T-helper 17 cell (primary cell): ENCODE results near the gene SRGAP3. TPM values are rescaled to one million over a fixed set of nuclear protein-coding genes. Genes with fewer than 3 reads are reported as not detected.

Experiments
- ATAC-seq: fragments of 150-1000 bp; cut with Tn5 transposase; 2 replicates; pipeline ENCODE4 v1.10.0; 2021; ENCODE audit warnings: mild to moderate bottlenecking, moderate library complexity
- DNase-seq, 3 donors: peaks; one replicate each; pipeline versions ENCODE4 v3.0.0 to v3.0.0-alpha.2; 2020 to 2021
- H3K9me3 ChIP-seq: one replicate; pipeline ENCODE4 v1.7.0; 2013; ENCODE audit warnings: low read length, mild to moderate bottlenecking; ENCODE audit not compliant: control insufficient read depth, poor library complexity, severe bottlenecking
- H3K27ac Mint-ChIP-seq: one replicate; pipeline ENCODE4 v1.8.0; 2022; ENCODE audit warnings: mild to moderate bottlenecking, moderate library complexity, mixed read lengths
- H3K27me3 Mint-ChIP-seq: one replicate; pipeline ENCODE4 v1.8.0; 2022; ENCODE audit warnings: mixed read lengths
- H3K36me3 Mint-ChIP-seq: one replicate; pipeline ENCODE4 v1.8.0; 2022; ENCODE audit warnings: low read depth, mixed read lengths
- H3K4me1 Mint-ChIP-seq: one replicate; pipeline ENCODE4 v1.8.0; 2022; ENCODE audit warnings: mild to moderate bottlenecking, mixed read lengths
- H3K4me3 Mint-ChIP-seq: one replicate; pipeline ENCODE4 v1.8.0; 2022; ENCODE audit warnings: mild to moderate bottlenecking, moderate library complexity, mixed read lengths
- total RNA-seq, 4 donors: library from RNA in 2 of 4; stranded (reverse) in 2 of 4; gene quantifications; one replicate each; pipeline ENCODE4 v1.2.3 and lab custom pipeline; 2022 to 2026

Gene SRGAP3
- total RNA-seq, 2 donors from 2014 or later: 1.8 to 2.2 TPM

DNA sequence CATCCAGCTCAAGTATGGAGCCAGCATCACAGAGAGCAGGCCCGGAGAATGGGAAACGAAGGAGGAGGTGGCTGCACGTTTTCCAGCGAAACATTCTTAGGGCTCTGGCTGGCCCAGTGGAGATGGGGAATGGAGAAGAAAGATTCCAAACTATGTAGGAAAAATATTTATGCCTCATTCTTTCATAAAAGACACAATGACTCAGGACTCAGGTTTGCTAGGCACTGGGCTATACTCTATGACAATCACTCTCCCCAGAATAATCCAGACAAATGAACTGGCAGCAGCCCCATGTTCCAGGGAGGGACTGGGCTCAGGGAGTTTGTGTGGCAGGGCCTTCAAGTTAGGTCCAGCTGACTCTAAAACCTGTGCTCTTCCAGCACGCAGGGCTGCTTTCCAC lies 175.4 kb downstream of the SRGAP3 start:
- no peak for ATAC-seq
- Mint-ChIP-seq H3K4me1 (peaks cover 3% of the 10 kb centered on the region), H3K27ac (no peak overlapping the region), H3K27me3 (peaks cover 15% of the 10 kb centered on the region), H3K4me3 (no peak overlapping the region), H3K36me3 (peaks cover 3% of the 10 kb centered on the region)
- no peak for DNase-seq
- no peaks in the 10 kb centered on the region for H3K9me3 ChIP-seq

DNA sequence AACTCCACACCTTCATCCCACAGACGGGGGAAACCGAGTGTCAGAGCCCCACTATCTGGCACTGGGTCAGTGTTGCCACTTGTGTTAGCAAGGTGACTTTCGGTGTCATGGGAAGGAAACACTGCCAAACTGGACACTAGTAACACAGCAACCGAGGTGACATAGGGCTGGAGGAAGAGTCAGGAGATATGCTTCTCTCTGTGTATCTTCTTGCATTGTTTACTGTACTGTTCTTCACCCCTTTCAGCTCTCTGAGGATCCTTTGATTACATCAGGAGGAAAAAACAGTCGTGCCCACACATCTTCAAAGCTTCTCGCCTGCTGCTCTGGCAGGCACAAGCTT lies 176.8 kb downstream of the SRGAP3 start:
- DNase-seq: no peak
- H3K9me3 ChIP-seq: no peaks in the 10 kb centered on the region
- Mint-ChIP-seq H3K36me3 (peaks cover 3% of the 10 kb centered on the region), H3K27ac (no peak overlapping the region), H3K27me3 (peaks cover 15% of the 10 kb centered on the region), H3K4me3 (no peak overlapping the region), H3K4me1 (peaks cover 3% of the 10 kb centered on the region)
- ATAC-seq: no peak

DNA sequence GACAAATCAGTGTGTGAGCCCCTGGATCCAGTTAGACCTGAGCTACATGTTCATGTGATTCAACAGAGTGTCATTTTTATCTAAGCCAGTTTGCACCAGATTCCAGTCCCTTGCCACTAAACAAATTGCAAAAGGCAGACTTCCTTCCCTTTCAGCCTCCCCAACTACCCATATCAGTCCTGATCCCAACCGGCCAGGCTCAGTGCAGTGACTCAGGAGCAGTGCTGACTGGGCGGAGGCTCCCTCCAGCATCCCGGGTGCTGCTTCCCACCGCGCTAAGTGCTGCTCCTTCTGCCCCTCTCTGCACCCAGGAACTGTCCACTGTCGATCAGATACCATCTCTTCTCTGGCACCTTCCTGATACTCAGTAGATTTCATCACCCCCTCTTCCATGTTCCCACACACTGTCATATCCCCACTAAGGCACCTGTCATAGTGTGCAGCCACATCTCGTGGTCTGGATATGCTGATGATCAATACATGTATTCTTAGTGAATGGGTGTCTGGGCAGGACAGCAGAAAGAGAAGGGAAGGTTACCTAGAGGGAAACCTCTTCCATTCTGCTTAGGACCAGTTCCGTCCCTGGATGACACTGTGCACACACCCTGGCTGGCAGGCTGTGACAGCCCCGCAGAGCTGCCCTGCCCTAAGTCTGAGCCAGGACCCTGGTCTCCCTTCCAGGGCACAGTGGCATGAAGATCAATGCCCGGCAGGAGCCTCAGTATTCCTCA lies 177.3 kb downstream of the SRGAP3 start:
- H3K9me3 ChIP-seq: no peaks in the 10 kb centered on the region
- H3K4me3 Mint-ChIP-seq: no peak overlapping the region
- no peak overlapping the region for H3K27ac Mint-ChIP-seq
- DNase-seq (no peak), ATAC-seq (no peak)
- H3K4me1 Mint-ChIP-seq: peaks cover 3% of the 10 kb centered on the region
- peaks cover 3% of the 10 kb centered on the region for H3K36me3 Mint-ChIP-seq
- H3K27me3 Mint-ChIP-seq: peaks cover 15% of the 10 kb centered on the region

DNA sequence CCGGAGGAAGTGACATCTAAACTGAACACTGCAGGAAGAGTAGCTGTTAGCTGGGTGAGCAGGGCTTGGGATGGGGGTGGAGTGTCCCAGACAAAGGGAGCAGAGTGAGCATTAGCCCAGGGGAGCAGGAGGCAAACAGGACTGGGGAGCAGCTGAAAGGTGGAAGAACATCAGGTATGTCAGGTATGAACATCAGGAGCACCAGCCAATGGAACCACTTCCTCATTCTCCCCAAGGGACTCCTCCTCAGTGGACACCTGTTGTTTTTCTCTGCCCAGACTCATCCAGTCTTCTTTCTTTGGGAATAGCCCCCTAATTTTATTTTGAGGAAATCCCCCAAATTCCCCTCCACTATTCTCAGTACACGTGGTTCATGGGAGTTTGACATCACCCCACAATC lies 178.5 kb downstream of the SRGAP3 start:
- Mint-ChIP-seq H3K4me3 (no peak overlapping the region), H3K27ac (no peak overlapping the region), H3K27me3 (peaks cover 20% of the 10 kb centered on the region), H3K4me1 (peaks cover 3% of the 10 kb centered on the region), H3K36me3 (peaks cover 3% of the 10 kb centered on the region)
- DNase-seq: no peak
- ATAC-seq: no peak
- no peaks in the 10 kb centered on the region for H3K9me3 ChIP-seq

DNA sequence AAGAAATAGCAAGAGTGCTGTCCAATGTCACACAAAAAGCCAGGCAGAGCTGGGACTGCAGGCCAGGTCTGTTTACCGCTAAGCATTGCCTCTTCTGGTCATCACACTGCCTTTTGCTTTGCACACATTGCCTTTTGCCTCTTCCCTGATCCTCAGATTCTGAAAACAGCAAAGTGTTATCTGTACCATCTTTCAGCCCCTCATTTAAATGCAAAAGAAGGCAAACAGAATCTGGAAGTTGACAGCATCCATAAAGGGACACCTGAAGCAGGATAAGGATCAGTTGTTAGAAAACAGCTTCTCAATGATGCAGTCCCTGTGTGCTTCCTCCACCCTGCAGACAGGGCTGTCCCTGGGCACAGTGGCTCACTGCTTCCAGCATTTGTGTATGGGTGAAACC lies 179.5 kb downstream of the SRGAP3 start:
- no peak for ATAC-seq
- Mint-ChIP-seq H3K27ac (no peak overlapping the region), H3K4me1 (peaks cover 3% of the 10 kb centered on the region), H3K36me3 (peaks cover 3% of the 10 kb centered on the region), H3K27me3 (peaks cover 22% of the 10 kb centered on the region), H3K4me3 (no peak overlapping the region)
- no peaks in the 10 kb centered on the region for H3K9me3 ChIP-seq
- no peak for DNase-seq

DNA sequence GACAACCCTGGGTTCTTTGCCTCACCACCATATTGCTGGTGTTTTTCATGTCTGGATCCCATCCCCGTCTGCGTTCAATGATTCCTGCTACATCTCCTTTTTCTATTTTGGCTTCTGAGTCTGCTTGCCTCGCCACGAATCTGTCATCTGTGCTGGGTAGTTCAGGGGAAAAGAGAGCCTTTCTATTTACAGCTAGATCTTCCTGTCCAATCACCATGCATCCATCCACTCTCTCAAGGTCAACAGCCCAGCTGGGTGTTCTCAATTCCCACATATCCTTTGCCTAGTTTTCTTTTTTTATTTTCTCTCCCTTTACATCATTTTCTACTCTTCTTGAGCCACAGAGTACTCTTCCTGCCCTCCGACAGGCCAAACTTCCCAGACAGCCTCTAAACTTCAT lies 181.4 kb downstream of the SRGAP3 start:
- ATAC-seq (no peak), DNase-seq (no peak)
- Mint-ChIP-seq H3K4me3 (no peak overlapping the region), H3K4me1 (peaks cover 3% of the 10 kb centered on the region), H3K36me3 (peaks cover 6% of the 10 kb centered on the region), H3K27me3 (peaks cover 26% of the 10 kb centered on the region), H3K27ac (no peak overlapping the region)
- no peaks in the 10 kb centered on the region for H3K9me3 ChIP-seq

DNA sequence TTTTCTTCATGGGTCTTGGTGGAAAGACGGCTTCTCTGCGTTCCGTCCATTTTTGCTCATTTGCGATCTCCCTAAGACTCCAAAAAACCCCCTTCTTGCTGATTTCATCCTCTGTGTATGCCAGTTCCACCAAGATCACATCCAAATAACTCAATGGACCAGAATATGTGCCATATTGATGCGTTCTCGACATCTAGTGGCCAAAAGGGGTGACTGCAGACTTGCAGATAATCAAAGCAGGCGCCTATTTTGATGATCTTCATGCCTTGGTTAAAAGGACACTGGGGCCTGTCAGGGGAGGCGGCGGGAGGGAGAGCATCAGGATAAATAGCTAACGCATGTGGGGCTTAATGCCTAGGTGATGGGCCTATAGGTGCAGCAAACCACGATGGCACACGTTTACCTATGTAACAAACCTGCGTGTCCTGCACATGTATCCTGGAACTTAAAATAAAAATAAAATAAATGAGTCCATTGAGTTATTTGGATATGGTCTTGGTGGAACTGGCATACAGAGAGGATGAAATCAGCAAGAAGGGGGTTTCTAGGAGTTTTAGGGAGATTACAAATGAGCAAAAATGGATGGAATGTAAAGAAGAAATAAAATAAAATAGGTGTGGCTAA lies 182.0 kb downstream of the SRGAP3 start:
- H3K9me3 ChIP-seq: no peaks in the 10 kb centered on the region
- ATAC-seq: peak; percentile 36

DNA sequence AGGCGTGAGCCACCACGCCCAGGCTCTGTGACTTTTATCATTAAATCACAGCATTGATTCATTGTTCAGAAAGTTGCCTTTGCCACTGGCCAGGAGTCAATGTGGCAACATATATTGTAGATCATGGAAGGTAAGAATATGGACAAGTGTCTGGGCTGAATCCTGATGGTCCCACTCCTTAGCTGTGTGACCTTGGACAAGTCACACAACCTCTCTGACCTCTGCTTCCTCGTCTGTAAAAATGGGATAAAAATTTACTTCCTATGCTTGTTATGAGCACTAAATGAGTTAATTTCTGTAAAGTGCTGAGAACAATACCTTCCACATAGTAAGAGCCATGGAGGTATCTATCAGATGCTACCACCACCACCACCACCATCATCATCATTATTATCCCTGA lies 182.7 kb downstream of the SRGAP3 start:
- no peak for ATAC-seq
- peaks cover 9% of the 10 kb centered on the region for H3K36me3 Mint-ChIP-seq
- H3K4me3 Mint-ChIP-seq: no peak overlapping the region
- no peaks in the 10 kb centered on the region for H3K4me1 Mint-ChIP-seq
- H3K27ac Mint-ChIP-seq: no peak overlapping the region
- peaks cover 19% of the 10 kb centered on the region for H3K27me3 Mint-ChIP-seq
- DNase-seq: no peak
- no peaks in the 10 kb centered on the region for H3K9me3 ChIP-seq

More for the DNA sequence above, 182.0 kb downstream of the SRGAP3 start:
- no peak for DNase-seq
- Mint-ChIP-seq H3K4me3 (no peak overlapping the region), H3K27ac (no peak overlapping the region), H3K36me3 (peaks cover 8% of the 10 kb centered on the region), H3K27me3 (peaks cover 26% of the 10 kb centered on the region), H3K4me1 (peaks cover 3% of the 10 kb centered on the region)

DNA sequence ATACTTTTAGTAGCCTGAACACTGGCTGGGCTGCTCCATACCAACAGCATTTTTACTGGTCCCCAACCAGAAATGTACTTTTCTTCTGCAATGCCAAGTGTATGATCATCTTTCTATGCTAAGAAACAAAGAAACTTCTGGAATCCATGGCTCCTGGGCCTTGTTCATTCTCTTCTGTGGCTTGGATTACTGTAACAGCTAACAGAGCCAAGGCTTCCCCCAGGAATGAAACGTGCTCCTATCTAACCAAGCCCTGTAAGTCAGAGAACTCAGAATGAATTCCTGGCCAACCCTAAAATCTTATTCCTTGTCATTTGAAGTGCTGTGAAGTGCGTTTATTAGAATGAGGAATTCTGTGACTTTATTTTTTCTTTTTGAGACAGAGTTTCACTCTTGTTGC lies 183.3 kb downstream of the SRGAP3 start:
- H3K27me3 Mint-ChIP-seq: peaks cover 12% of the 10 kb centered on the region
- H3K36me3 Mint-ChIP-seq: peaks cover 9% of the 10 kb centered on the region
- H3K4me3 Mint-ChIP-seq: no peak overlapping the region
- H3K4me1 Mint-ChIP-seq: no peaks in the 10 kb centered on the region
- DNase-seq (no peak), ATAC-seq (no peak)
- H3K27ac Mint-ChIP-seq: no peak overlapping the region
- H3K9me3 ChIP-seq: no peaks in the 10 kb centered on the region

DNA sequence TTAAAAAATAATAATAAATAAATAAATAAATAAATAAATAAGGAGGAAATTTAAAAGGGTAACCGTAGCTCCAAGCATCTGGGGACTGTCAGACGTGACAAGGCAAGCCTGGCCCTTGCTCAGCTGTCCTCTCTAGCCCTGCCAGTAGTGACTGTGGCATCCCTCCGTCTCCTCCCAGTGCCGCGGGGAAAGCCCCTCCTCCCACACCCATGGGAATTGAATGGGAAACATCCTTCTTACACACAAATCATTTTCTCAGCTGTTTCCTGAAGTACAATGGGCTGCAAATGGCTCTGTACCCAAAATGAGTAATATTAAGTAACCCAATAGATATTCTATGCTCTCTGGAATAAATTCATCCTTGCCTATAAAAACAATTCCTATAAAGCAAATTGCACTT lies 184.6 kb downstream of the SRGAP3 start:
- H3K9me3 ChIP-seq: no peaks in the 10 kb centered on the region
- no peaks in the 10 kb centered on the region for H3K4me1 Mint-ChIP-seq
- no peak for DNase-seq
- H3K36me3 Mint-ChIP-seq: peaks cover 6% of the 10 kb centered on the region
- H3K27me3 Mint-ChIP-seq: peaks cover 11% of the 10 kb centered on the region
- ATAC-seq: no peak
- H3K4me3 Mint-ChIP-seq: no peak overlapping the region
- H3K27ac Mint-ChIP-seq: no peak overlapping the region

DNA sequence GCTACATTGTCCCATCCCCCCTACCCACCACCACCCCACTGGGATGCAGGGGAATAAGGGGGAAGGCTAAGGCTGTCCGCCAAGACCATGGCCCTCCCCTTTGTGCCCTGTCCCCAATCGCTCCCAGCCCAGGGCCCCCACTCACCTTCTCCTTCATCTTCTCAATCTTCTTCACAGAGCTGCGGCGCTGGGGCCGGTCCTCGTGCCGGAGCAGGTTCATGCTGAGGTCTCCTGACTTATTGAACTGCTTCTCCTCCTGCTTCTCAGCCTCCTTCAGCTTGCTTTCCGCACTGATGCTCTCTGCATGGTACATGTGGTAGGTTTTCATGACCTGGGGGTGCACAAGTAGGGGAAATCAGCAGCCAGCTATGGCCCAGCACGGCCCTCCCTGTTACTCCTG lies 185.2 kb downstream of the SRGAP3 start:
- no peak for ATAC-seq
- Mint-ChIP-seq H3K4me1 (no peaks in the 10 kb centered on the region), H3K4me3 (no peak overlapping the region)

DNA sequence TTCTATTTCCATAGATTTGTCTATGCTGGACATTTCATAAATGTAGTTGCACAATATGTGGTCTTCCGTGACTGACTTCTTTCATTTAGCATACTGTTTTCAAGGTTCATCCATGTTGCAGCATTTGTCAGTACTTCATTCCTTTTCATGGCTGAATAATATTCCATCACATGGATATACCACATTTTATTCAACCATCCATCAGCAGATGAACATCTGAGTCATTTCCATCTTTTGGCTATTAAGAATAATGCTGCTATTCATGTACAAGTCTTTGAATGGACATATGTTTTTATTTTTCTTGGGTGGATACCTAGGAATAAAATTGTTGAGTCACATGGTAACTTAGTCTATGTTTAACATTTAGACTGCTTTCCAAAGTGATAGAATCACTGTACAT lies 186.9 kb downstream of the SRGAP3 start:
- Mint-ChIP-seq H3K27ac (no peak overlapping the region), H3K4me1 (no peaks in the 10 kb centered on the region), H3K4me3 (no peak overlapping the region), H3K27me3 (peaks cover 11% of the 10 kb centered on the region), H3K36me3 (peaks cover 6% of the 10 kb centered on the region)
- ATAC-seq: no peak
- no peak for DNase-seq
- H3K9me3 ChIP-seq: no peaks in the 10 kb centered on the region

More for the DNA sequence above, 185.2 kb downstream of the SRGAP3 start:
- no peaks in the 10 kb centered on the region for H3K9me3 ChIP-seq
- H3K36me3 Mint-ChIP-seq: peaks cover 6% of the 10 kb centered on the region
- no peak overlapping the region for H3K27ac Mint-ChIP-seq
- DNase-seq: no peak
- peaks cover 11% of the 10 kb centered on the region for H3K27me3 Mint-ChIP-seq

DNA sequence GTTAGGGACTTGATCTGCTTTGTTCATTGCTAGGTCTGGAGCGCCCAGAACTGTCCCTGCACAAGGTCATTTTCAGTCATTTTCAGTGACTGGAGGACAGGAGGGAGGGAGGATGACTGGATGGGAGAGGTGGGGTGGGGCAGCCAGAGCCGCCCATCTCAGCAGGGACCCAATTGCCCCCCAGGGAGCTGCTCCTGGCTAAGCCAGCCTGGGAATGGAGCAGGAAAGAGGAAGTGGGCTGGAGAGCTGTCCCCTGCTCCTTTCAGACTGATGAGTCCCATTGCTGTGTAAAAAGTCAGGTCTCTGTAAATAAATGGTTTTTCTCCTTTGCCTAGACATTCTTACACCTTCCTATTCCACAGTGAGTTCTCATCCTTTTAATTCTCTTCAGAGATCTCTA lies 187.8 kb downstream of the SRGAP3 start:
- H3K9me3 ChIP-seq: no peaks in the 10 kb centered on the region
- peaks cover 6% of the 10 kb centered on the region for H3K36me3 Mint-ChIP-seq
- DNase-seq (no peak), ATAC-seq (no peak)
- no peaks in the 10 kb centered on the region for H3K4me1 Mint-ChIP-seq
- peaks cover 11% of the 10 kb centered on the region for H3K27me3 Mint-ChIP-seq
- H3K4me3 Mint-ChIP-seq: no peak overlapping the region
- H3K27ac Mint-ChIP-seq: no peak overlapping the region
